Endothelial cell of umbilical vein (primary cell): ENCODE measurements around the gene NEK7.

Experiments used
- EZH2 ChIP-seq: IDR thresholded peaks from 2 replicates; pipeline ENCODE4 v1.6.1; 2012; ENCODE audit warnings: borderline replicate concordance, low read depth, mild to moderate bottlenecking, moderate library complexity, low read length, inconsistent platforms; ENCODE audit not compliant: severe bottlenecking
- FOS ChIP-seq: IDR thresholded peaks from 2 replicates; pipeline ENCODE4 v1.6.1; 2011; ENCODE audit warnings: mild to moderate bottlenecking, low read length, moderate library complexity, borderline replicate concordance; ENCODE audit not compliant: insufficient read depth
- GATA2 ChIP-seq: IDR thresholded peaks from 2 replicates; pipeline ENCODE4 v1.7.0; 2011; ENCODE audit warnings: low read depth, mild to moderate bottlenecking, moderate library complexity, mixed read lengths, low read length; ENCODE audit not compliant: insufficient read length, insufficient read depth
- JUN ChIP-seq: IDR thresholded peaks from 2 replicates; pipeline ENCODE4 v1.6.1; 2011; ENCODE audit warnings: borderline replicate concordance, low read depth; ENCODE audit not compliant: insufficient read length, insufficient read depth
- MYC ChIP-seq: IDR thresholded peaks from one replicate; pipeline ENCODE4 v1.6.1; 2011; ENCODE audit warnings: mild to moderate bottlenecking, low read depth, low read length
- POLR2A ChIP-seq: IDR thresholded peaks from 2 replicates; pipeline ENCODE4 v1.6.1; 2012; ENCODE audit warnings: low read depth, mild to moderate bottlenecking, control low read depth, low read length
- POLR2AphosphoS5 ChIP-seq: IDR thresholded peaks from 2 replicates; pipeline ENCODE4 v1.6.1; 2012; ENCODE audit warnings: low read depth, mild to moderate bottlenecking, control low read depth, low read length, moderate library complexity; ENCODE audit not compliant: insufficient read depth
- TF ChIP-seq, protein P1 (sequence below): IDR thresholded peaks from 2 replicates; pipeline ENCODE4 v1.6.1; 2011; ENCODE audit not compliant: insufficient read depth, insufficient read length
- TF ChIP-seq, protein P2 (sequence below), 2 donors: IDR thresholded peaks; 1 replicate in 1 of 2; 2 replicates in 1 of 2; pipeline ENCODE4 v1.5.1; 2011; ENCODE audit warnings: low read length in 2 of 2, mild to moderate bottlenecking in 2 of 2, moderate library complexity in 2 of 2, control low read depth in 1 of 2, inconsistent platforms in 1 of 2, low read depth in 1 of 2; ENCODE audit not compliant: insufficient read depth in 1 of 2; ENCODE audit errors: extremely low read depth in 1 of 2

DNA sequence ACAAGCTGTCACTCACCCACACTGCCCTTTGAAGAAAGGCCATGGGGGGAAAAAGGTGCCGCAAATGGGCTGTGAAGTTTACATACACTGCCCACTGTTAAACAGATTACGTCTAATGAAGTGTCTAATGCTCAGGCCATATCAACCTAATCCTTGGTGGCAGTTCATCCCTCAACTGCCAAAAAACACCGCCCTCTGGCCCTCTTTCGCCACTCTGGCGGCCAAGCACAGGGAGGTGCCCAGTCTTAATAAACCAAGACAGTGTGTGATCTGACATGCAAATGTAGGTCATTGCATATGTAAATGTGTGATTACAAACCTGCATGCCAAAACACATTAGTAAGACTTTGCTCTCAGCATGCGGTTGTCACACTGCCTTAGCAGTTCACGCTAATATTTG, 89.5 kb downstream of the NEK7 start:
- TF ChIP-seq, protein P1, sequence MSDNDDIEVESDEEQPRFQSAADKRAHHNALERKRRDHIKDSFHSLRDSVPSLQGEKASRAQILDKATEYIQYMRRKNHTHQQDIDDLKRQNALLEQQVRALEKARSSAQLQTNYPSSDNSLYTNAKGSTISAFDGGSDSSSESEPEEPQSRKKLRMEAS: no peak
- TF ChIP-seq POLR2A (no peak), EZH2 (no peak), POLR2AphosphoS5 (no peak), FOS (no peak), MYC (no peak), GATA2 (no peak), JUN (no peak)
- TF ChIP-seq, protein P2, sequence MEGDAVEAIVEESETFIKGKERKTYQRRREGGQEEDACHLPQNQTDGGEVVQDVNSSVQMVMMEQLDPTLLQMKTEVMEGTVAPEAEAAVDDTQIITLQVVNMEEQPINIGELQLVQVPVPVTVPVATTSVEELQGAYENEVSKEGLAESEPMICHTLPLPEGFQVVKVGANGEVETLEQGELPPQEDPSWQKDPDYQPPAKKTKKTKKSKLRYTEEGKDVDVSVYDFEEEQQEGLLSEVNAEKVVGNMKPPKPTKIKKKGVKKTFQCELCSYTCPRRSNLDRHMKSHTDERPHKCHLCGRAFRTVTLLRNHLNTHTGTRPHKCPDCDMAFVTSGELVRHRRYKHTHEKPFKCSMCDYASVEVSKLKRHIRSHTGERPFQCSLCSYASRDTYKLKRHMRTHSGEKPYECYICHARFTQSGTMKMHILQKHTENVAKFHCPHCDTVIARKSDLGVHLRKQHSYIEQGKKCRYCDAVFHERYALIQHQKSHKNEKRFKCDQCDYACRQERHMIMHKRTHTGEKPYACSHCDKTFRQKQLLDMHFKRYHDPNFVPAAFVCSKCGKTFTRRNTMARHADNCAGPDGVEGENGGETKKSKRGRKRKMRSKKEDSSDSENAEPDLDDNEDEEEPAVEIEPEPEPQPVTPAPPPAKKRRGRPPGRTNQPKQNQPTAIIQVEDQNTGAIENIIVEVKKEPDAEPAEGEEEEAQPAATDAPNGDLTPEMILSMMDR (IDR thresholded peaks at IDR 0.05; ENCODE audit: extremely low read depth in 1 of 2, insufficient read depth in 1 of 2, low read depth in 1 of 2, low read length in 2 of 2): no peak
